Nasal cavity respiratory epithelium epithelial cell of viscerocranial mucosa (primary cell): ENCODE data around the gene ABCF3. TPM values are rescaled to one million over a fixed set of nuclear protein-coding genes. Genes with fewer than 3 reads are reported as not detected.

Source experiments
- total RNA-seq: library from RNA; depleted of rRNA; stranded (reverse); fragments of >200 nt; gene quantifications from 2 replicates; pipeline ENCODE4 v1.2.3, GENCODE V29; 2014

The ABCF3 gene, protein sequence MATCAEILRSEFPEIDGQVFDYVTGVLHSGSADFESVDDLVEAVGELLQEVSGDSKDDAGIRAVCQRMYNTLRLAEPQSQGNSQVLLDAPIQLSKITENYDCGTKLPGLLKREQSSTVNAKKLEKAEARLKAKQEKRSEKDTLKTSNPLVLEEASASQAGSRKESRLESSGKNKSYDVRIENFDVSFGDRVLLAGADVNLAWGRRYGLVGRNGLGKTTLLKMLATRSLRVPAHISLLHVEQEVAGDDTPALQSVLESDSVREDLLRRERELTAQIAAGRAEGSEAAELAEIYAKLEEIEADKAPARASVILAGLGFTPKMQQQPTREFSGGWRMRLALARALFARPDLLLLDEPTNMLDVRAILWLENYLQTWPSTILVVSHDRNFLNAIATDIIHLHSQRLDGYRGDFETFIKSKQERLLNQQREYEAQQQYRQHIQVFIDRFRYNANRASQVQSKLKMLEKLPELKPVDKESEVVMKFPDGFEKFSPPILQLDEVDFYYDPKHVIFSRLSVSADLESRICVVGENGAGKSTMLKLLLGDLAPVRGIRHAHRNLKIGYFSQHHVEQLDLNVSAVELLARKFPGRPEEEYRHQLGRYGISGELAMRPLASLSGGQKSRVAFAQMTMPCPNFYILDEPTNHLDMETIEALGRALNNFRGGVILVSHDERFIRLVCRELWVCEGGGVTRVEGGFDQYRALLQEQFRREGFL
- total RNA-seq, result 68.0 and 69.3 TPM in 2 replicates

DNA sequence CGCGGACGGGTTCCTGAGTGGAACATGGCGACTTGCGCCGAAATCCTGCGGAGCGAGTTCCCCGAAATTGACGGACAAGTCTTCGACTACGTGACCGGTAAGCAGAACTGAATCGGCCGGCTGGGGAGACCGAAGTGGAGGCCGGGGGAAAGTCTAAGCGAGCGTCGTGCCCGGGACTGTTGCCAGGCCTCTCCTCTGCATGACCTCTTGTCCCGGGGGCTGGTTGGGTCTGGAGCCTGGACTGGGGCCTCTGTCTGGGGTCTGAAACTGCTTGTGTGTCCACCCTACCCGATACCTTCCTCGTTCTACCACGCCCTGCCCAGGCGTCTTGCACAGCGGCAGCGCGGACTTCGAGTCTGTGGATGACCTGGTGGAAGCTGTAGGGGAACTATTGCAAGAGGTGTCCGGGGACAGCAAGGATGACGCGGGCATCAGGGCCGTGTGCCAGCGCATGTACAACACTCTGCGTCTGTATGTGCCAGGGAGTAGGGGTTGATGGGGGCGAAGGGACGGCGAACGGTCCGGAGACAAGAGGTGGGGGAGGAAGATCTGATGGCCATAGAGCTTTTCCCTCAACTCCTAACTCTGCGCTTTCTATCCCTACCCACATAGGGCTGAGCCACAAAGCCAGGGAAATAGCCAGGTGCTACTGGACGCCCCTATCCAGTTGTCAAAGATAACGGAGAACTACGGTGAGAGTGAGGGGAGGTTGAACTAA, at the start of gene ABCF3:
ABCF3 (plus strand) TSS at position 16 of the 718 bp plus-strand sequence; CDS start at position 25, 9 bp downstream.

DNA sequence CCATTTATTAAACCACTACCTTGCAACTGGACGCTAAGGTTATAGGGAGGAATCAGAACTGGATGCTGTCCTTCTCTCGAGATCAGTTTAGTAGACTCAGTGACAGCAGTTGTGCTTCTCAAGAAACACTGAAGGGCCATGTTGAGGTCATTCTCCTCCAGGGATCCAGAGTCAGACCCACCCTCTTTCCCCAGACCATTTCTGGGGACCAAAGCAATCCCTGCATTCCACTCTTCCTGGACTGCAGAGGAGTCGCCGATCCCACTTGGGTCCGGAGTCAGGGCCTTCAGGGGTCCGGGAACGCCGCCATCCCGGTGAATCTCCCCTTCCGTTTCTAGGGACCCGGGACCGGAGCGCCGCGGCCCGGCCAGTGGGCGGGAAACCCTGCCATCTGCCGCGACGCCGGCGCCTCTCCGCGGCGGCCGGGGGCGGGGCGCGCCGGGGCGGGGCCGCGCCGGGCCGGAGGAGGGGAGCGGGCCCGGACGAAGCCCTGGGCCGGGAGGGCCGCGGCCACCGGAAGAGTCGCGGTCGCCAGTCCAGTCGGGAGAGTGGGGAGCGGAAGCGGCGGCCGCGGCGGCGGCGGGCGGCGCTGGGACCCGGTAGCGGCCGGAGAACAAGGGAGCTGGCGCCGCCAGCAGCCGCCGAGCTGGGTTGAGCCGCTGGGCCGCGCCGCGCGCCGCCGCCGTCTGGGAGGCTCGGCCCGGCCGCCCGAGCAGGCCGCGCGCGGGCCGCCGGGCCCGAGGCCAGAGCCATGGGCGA, 30.9 kb upstream of the ABCF3 start, which contains the start of gene DVL3:
DVL3 (plus strand) TSS at position 493 of the 759 bp plus-strand sequence; CDS start at position 752, 259 bp downstream.

DNA sequence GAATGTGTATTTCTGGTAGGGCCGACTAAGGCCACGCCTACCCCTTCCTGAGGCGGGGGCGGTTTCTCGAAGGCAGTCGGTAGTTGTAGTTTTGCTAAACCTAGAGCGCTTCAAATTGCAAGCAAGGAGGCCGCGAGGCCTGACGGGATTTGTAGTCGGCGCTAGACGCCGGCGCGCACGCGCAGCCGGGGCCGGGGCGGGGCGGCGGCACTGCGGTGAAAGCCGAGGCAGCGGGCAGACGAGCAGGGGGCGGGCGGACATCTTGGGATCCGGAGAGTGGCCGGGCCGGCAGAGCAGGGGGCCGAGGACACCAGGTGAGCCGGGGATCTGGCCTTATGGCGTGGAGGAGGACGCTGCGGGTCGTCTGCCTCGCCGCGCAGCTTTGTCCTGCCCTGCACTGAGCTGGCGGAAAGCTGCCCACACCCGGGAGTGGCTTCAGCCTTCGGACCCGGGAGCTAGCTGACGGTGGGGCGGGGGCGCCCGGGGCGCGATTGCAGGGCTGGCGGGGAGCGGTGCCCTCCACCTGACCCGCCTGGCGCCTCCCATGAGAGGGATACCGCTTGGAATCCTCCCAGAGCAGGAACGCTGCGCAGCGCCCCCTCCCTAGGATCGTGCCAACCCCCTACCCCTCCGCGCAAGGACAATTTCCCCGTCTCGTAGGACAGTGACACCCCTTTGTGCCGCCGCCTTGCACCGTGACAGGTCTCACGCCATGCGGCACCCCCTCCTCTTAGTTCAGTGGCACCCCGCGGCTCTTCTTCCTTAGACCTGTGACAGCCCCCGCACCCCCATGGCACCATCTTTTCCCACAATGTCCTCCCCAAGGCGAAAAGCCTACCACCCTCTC, 11.1 kb upstream of the ABCF3 start, which contains the start of gene AP2M1:
AP2M1 (plus strand) TSS at position 210 of the 847 bp plus-strand sequence. CDS start 2,139 bp downstream, outside the sequence.

DNA sequence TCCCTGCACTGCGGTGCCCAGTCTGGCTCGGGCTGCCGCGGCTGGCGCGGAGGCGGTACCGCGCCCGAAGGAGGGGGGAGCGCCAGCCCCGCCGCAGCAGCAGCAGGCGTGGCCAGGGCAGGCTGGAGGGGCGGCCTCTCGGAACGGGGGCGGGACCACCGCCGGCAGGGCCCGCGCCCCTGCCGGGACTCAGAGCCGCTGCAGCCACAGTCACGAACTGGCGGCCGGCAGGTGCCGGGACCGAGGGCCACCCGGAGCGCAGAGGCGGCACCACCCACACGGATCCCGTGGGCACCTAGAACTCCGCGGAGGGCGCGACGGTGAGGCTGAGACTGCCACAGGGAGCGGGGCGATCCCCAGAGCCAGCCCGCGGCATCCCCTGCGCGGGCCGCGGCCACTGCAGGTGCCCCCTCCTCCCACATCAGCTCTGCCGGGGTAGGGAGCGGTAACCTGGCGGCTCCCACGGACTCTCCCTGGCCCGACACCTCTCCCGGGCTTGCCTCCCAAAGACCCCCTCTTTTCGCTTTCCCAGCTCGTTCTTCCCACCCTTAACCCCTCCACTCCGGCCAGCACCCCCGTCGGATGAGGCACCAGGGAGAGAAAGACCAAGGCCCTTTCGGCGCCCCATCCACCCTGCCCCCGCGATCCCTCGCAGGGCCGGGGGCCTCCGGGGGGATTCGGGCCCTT, 43.5 kb downstream of the ABCF3 start, which contains the start of gene VWA5B2:
VWA5B2 (plus strand) TSS at position 192 of the 687 bp plus-strand sequence. CDS start 944 bp downstream, outside the sequence.

Other genes with a start within 250 kb of the ABCF3 start
- 11.3 and 49.3 TPM in 2 replicates for gene ABCC5, start 168.3 kb upstream of the ABCF3 start, total RNA-seq
- not detected in 2 replicates for gene HTR3D, start 154.5 kb upstream of the ABCF3 start, total RNA-seq
- gene HTR3C, start 133.2 kb upstream of the ABCF3 start, total RNA-seq, result not detected in 2 replicates
- gene HTR3E, start 89.1 kb upstream of the ABCF3 start, total RNA-seq, result not detected in 2 replicates
- gene EIF2B5, start 50.8 kb upstream of the ABCF3 start, total RNA-seq, result 31.1 and 37.1 TPM in 2 replicates
- gene DVL3, start 30.8 kb upstream of the ABCF3 start, total RNA-seq, result 28.0 and 54.0 TPM in 2 replicates
- gene AP2M1, start 11.3 kb upstream of the ABCF3 start, total RNA-seq, result 155 and 294 TPM in 2 replicates
- gene VWA5B2, start 43.4 kb downstream of the ABCF3 start, total RNA-seq, result not detected in 2 replicates
- 41.7 and 45.7 TPM in 2 replicates for gene ALG3, start 62.8 kb downstream of the ABCF3 start, total RNA-seq
- 10.3 and 10.9 TPM in 2 replicates for gene EEF1AKMT4, start 63.5 kb downstream of the ABCF3 start, total RNA-seq
- gene CAMK2N2, start 75.4 kb downstream of the ABCF3 start, total RNA-seq, result under 0.01 TPM in 1 of 2 replicates, not detected in the other
- not detected in 2 replicates for gene ECE2, start 89.8 kb downstream of the ABCF3 start, total RNA-seq
- 448 and 508 TPM in 2 replicates for gene PSMD2, start 113.0 kb downstream of the ABCF3 start, total RNA-seq
- 315 and 659 TPM in 2 replicates for gene EIF4G1, start 128.4 kb downstream of the ABCF3 start, total RNA-seq
- 17.6 and 22.6 TPM in 2 replicates for gene FAM131A, start 151.4 kb downstream of the ABCF3 start, total RNA-seq
- 2.1 and 4.8 TPM in 2 replicates for gene CLCN2, start 175.4 kb downstream of the ABCF3 start, total RNA-seq
- 47.8 and 50.2 TPM in 2 replicates for gene POLR2H, start 175.5 kb downstream of the ABCF3 start, total RNA-seq
- not detected in 2 replicates for gene THPO, start 192.0 kb downstream of the ABCF3 start, total RNA-seq
- gene CHRD, start 193.9 kb downstream of the ABCF3 start, total RNA-seq, result not detected in 2 replicates